GM19099 (cell line): Measurements from ENCODE around the gene TENM3.

Source experiments
- POLR2A ChIP-seq: IDR thresholded peaks from 3 replicates; pipeline ENCODE4 v1.6.1; 2011; ENCODE audit warnings: low read depth; ENCODE audit not compliant: insufficient read length; ENCODE audit errors: extremely low read depth

The TENM3 gene

DNA sequence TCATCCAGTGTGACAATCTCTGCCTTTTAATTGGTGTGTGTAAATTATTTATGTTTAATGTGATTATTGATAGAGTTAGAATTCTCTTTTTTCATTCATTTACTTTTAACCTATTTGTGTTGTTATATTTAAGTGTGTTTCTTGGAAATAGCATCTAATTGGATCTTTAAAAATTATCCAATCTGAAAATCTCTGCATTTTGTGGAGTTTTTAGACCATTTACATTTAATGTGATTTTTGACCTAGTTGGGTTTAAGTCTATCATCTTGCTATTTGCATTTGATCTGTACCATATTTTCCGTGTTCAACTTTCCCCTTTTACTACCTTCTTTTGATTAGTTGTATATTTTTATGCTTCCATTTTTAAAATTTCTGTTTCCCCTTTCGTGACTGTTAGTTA lies 71.3 kb downstream of the TENM3 start:
- TF ChIP-seq POLR2A = no peak

DNA sequence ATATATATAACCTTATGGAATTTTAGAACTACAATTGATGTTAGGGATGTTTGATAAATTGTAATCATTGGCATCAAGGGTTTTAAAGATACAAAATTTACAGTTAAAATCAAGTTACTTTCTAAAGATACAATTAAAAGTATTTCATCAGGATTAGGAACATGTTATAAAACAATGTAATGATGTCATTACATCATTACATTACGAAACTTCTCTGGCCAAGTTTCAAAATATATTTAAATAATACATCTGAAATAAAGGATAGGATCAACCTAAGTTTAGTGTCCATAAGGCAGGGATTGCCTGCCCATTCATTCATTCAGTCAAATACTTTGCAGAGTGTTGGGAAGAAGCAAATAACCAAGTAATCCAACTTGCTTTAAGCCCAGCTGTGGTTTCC lies 75.1 kb downstream of the TENM3 start:
- no peak for TF ChIP-seq POLR2A

DNA sequence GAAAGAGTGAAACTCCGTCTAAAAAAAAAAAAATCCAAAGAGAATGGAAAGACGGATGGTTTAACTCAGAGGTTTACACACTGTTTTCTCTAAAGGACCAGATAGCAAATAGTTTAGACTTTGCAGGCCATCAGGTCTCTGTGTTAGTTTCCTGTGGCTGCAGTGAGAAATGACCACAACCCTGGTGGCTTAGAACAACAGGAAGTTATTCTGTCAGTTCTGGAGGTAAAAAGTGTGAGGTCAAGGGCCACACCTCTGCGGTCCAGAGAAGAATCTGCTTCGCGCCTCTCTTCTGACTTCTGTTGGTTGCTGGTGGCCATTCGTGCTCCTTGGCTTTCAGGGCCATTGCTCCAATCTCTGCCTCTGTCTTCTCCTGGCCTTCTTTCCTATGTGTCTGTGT lies 76.9 kb downstream of the TENM3 start:
- no peak for TF ChIP-seq POLR2A

DNA sequence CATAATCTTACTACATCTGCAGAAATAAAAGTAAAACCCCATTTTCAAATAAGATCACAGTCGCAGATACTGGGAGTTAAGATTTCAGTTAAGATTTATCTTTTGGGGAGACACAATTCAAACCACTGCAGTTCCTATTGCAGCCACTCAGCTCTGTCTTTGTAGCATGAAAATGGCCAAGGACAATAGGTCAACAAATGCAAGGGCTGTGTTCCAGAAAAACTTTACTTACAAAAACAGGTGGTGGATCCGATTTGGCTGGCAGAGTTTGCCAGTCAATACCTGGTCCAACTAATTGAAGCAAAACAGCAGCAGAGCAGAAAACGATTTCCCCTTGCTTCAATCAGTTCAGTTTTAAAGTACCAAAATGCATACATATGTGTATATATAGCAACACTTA lies 77.4 kb downstream of the TENM3 start:
- TF ChIP-seq POLR2A = no peak

DNA sequence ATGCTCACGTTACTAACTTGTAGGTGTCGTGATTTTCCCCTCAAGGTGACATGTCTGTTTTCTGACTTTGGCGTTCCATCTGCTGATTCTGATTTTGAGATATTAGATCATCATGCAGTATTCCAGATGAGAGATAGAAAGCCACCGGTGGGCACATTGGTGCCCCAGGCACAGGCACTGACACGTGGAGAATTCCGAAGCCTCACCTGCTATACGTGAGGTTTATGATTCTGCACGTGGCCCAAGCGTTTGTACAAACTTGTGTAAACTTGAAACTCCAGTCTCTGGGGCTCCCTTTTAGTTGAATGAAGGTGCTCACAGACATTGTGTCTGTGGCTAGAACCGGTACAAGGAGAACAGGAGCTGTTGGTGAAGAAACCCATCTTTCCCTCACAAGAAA lies 81.1 kb downstream of the TENM3 start:
- no peak for TF ChIP-seq POLR2A

DNA sequence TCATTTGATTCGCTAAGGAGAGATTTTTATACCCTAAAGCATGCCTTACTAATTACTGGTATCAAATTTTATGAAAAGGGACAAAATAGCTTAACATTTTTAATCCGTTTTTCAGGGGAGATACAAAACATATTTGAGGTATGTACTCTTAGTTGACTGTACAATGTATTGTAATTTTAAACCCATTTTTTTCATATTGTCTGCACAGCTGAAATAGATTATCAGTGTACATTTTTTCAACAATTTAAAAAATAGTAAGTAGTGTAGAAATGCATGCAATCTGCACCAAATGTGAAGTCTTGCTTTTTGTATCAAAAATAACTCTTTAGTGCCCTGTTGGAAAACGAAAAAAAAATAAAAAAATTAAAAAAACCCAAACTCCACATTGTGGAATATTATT lies 82.2 kb downstream of the TENM3 start:
- no peak for TF ChIP-seq POLR2A

DNA sequence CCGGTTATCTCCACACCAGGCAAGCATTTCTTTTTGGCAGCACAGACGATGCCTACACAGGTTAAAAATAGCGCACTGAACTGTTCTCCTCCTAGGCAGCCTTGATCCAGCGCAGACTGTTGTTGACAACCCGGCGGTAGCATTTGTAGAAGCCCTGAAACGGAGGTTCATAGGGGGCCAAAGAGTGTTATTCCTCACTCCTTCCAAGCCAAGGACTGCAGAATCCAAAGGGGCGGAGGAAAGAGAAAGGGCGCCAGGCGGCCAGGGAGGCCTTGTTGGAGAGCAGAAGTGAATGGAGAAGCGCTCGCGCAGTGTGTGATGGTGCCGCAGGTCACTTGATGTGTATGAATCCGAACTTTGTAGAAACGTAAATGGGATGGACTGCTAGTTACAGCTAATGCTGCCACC lies 82.7 kb downstream of the TENM3 start:
- TF ChIP-seq POLR2A = no peak

DNA sequence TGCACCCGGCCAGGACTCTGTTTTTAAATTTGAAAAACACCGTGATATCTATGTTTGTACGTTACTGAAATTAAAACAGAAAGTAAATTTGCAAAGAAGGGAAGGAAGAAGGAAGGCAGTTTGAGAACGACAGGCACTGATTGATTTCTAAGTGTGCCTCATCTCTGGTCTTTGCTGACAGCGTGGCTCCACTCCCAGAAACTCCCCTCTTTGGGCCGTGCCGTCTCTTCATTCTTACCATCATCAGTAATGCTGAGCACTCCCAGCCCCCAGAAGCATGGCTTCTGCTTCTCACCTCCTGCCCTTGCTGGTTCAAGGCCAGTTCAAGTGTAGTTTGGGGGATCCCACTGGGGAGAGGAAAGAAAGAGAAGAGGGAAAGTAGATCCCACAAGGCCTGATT lies 85.3 kb downstream of the TENM3 start:
- TF ChIP-seq POLR2A = no peak

DNA sequence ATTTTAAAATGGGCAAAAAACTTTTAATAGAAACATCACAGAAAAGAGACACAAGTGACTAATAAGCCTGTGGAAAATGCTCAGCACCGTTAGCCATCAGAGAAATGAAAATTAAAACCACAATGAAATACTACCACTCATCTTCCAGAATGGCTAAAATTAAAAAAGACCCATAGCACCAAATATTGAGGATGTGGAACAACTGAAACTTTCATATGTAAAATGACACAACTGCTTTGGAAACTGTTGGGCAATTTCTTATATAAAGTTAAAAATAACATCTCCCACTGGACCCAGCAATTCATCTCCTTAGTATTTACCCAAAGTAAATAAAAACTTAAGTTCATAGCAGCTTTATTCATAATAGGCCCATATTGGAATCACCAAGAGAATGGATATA lies 94.2 kb downstream of the TENM3 start:
- no peak for TF ChIP-seq POLR2A

DNA sequence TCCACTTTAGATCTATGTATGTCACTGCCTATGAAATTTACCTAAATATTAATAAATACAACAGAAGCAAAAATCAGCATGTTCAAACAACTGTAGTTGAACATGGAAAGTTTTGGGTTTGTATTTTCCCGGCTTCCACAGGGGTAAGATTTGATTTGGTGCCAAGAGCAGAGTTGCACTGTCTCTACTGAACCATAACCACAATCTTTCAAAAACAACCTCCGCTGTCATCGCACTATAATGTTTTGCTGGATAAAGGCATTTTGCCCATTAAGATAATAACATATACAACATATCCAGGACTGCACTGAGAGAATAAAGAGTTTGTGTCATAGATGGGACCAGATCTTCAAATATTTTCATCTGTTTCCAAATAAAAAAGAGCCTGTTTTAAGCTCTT lies 94.9 kb downstream of the TENM3 start:
- no peak for TF ChIP-seq POLR2A

DNA sequence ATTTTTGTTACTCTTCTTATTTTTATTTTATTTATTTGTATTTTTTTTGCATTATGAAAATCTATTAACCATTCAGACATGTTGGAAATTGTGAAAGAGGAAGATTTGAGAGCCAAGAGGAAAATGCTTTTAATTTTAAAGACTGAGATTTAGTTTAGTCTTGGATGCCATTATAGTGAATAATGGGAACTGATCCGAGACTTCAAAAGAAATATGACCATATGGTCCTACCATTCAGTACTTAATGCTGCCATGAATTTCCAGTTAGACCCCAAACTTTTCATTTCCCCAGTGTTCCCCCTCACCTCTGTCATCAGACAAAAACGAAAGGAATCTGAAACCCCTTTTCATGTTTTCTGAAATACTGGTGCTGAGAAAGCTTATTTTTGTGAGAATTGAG lies 95.5 kb downstream of the TENM3 start:
- no peak for TF ChIP-seq POLR2A

DNA sequence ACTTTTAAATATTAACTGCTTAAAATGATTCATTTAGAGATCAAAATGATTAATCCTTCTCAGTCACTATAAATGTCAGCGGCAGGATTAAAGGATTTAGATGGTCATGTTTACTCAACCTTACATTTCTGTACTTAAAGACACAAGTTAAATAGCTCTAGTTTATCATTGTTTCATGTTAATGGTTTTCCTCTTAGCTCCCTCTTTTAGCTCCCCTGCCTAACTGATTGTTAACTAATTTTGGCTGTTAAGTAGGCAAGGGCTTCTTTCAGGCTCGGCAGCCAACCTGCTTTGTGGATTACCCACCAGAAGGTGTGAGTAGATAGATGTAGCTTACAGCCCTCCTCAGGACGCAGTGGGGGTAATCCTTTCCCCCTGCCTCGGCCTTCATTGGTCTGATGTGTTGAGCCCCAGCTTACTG lies 96.0 kb downstream of the TENM3 start:
- no peak for TF ChIP-seq POLR2A

DNA sequence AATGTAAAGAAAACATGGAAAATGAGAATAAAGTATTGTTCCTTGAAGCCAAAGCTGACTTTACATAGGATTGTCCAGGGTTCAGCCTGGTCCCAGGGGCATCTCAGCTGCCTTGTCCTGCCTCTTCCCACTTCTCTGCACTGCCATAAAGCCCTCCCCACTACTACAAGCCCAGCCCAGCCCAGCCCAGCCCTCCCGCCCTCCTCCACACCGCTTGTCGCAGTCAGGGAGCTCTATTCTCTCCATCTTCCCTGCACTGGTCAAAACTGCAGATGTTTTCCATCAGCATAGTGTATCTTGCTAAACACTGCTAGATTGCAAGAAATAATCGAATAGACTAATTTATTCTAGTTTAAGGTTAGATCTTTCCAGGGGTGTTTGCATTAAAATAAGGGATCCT lies 100.3 kb downstream of the TENM3 start:
- TF ChIP-seq POLR2A = no peak

DNA sequence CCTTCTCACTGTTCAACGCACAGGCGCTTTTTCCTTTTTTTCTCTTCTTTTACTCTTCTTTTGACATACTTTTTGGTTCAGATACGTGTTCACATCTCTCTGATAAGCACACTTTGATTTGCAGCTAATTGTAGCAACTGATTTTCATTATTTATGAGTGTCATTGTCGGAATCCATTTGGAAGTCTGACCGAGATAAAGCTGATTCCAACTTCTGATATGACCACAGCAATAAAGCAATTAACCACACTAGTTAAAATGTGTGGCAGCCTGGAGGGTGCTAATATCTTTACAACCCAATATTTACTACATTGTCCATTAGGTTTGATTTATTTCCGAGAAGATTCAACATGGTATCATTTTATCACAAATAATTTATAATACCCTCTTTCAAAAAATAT lies 101.8 kb downstream of the TENM3 start:
- no peak for TF ChIP-seq POLR2A

DNA sequence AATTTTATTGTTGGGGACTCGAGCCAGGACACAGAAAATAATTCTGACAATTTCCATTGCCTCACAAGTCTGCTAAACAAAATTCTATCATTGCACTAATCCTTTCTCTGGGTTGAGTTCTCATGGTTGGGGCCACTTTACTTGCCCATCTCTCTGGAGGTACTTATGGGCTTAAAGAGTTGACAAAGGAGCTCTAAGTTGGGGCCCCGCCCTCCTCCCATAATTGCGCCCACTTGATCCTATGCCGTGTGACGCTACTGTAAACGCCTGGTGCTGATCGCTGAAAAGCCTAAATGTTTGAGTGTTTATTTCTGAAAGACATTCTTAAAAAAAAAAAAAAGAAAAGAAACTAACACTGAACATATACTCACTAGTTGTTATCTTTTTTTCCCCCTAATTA lies 103.0 kb downstream of the TENM3 start:
- TF ChIP-seq POLR2A = no peak

DNA sequence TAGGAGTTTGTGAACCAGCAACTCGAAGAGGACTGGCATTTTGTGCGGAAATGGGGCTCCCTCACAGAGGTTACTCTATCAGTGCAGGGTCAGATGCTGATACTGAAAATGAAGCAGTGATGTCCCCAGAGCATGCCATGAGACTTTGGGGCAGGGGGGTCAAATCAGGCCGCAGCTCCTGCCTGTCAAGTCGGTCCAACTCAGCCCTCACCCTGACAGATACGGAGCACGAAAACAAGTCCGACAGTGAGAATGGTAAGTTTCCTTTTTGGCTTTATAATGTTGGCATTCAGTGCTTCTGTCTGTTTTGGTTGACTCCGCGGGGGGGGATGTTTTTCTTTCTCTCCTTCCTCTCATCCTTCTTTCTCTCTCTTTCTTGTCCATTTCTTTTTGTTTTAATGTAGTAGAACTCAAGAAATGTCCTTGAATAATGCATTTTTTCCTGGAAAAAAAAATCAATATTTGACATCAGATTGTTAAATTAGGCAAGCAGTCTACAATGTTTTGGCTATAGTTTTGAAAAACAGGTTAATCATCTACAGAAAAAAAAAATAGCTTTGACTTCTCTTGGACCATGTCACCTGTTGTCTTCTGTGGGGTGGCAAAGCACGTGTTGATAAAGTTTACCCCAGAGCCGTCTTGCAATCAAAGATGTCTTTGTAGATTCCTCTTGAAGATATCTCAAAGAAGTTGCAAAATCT lies 103.6 kb downstream of the TENM3 start:
- TF ChIP-seq POLR2A = no peak

DNA sequence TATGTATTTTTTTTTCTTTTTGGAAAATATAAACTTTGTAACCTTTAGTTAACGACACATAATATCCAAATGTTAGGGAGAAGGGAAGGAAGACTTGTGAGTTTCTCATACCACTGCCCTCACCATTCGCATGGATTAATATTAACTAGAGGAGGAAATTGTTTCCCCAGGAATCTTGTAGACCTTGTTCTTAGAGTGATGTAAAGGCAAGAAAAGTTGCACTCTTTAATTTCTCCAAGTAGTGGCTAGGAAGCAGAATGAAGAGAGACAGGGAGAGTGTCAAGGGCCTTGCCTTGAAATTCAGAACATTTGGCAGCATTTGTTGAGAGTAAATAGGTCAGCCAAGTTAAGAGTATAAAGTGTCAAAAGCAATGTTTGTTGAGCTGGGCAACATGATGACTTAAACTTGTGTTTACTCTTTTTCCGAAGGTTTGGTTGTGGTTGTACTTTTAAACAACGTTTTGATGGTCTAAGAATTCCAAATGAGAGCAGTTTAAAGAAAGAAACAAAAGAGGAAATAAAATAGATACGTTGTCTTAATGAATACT lies 105.7 kb downstream of the TENM3 start:
- TF ChIP-seq POLR2A = no peak
